ENCODE results near the gene OR1I1.

DNA sequence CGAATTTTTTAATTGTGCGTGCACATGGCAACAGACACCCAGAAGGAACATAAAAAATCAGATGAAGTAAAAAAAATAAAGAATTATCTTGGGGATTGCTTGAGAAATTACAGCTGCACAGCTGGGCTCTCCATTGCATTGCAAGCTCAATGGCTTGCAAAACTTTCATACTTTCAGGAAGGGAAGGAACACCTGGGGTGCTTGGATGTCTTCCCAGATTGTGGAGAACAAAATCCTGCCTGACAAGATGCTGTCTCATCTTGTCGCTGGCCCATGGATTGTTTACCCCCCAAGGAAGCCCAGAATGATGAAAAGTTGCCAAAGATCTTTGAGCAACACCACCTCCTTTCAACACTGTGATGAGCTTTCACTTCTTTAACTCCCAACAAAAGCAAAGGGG is 43.7 kb upstream of the OR1I1 start:
- TF ChIP-seq POLR2A (IDR thresholded peaks at IDR 0.05) (no peak), CTCF (IDR thresholded peaks at IDR 0.05) (no peak)

All from upper lobe of left lung (tissue), 4 donors.